ENCODE measurements around the gene SLC6A4.

GRCh38 chr17:30251931-30252330 is 16.4 kb upstream of the SLC6A4 start:
- TF ChIP-seq POLR2A (IDR thresholded peaks at IDR 0.05; ENCODE audit: low read depth) (no peak), POLR2AphosphoS5 (IDR thresholded peaks at IDR 0.05) (no peak), EP300 (IDR thresholded peaks at IDR 0.05) (no peak)
- TF ChIP-seq, protein P1, sequence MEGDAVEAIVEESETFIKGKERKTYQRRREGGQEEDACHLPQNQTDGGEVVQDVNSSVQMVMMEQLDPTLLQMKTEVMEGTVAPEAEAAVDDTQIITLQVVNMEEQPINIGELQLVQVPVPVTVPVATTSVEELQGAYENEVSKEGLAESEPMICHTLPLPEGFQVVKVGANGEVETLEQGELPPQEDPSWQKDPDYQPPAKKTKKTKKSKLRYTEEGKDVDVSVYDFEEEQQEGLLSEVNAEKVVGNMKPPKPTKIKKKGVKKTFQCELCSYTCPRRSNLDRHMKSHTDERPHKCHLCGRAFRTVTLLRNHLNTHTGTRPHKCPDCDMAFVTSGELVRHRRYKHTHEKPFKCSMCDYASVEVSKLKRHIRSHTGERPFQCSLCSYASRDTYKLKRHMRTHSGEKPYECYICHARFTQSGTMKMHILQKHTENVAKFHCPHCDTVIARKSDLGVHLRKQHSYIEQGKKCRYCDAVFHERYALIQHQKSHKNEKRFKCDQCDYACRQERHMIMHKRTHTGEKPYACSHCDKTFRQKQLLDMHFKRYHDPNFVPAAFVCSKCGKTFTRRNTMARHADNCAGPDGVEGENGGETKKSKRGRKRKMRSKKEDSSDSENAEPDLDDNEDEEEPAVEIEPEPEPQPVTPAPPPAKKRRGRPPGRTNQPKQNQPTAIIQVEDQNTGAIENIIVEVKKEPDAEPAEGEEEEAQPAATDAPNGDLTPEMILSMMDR (IDR thresholded peaks at IDR 0.05) = no peak
